H4 (cell line): ENCODE measurements around the gene ERICH6. TPM values are rescaled to one million over a fixed set of nuclear protein-coding genes. Genes with fewer than 3 reads are reported as not detected.

Experiments
- DNase-seq: peaks from one replicate; pipeline ENCODE4 v3.0.0-alpha.2; 2015; ENCODE audit warnings: low spot score
- total RNA-seq: library from RNA; depleted of rRNA; stranded (reverse); fragments of >200 nt; shearing (Covaris generic); gene quantifications from 2 replicates; pipeline ENCODE4 v1.2.3, GENCODE V29; 2014

ERICH6 gene
- total RNA-seq, 1 experiment from 2014 or later = 0.06 TPM

GRCh38 chr3:150736903-150737832 is 33.4 kb upstream of the ERICH6 start:
- DNase-seq = no peak

- DNase-seq = no peak
Measured at GRCh38 chr3:150736316-150736719, 32.6 kb upstream of the ERICH6 start.

GRCh38 chr3:150734795-150735119 is 31.0 kb upstream of the ERICH6 start:
- no peak for DNase-seq

GRCh38 chr3:150733936-150734794 is 30.4 kb upstream of the ERICH6 start:
- no peak for DNase-seq

- DNase-seq = no peak
Measured at GRCh38 chr3:150733373-150733935, 29.7 kb upstream of the ERICH6 start.

GRCh38 chr3:150729682-150730360 is 26.1 kb upstream of the ERICH6 start:
- DNase-seq = no peak

GRCh38 chr3:150727653-150728502 is 24.2 kb upstream of the ERICH6 start:
- no peak for DNase-seq

GRCh38 chr3:150725548-150725947 is 21.8 kb upstream of the ERICH6 start:
- no peak for DNase-seq

- DNase-seq = no peak
Measured at GRCh38 chr3:150723946-150724345, 20.2 kb upstream of the ERICH6 start.

- DNase-seq = no peak
Measured at GRCh38 chr3:150722267-150722666, 18.5 kb upstream of the ERICH6 start.

- peak; percentile 63 for DNase-seq
Measured at GRCh38 chr3:150721285-150722130, 17.8 kb upstream of the ERICH6 start.

GRCh38 chr3:150720444-150720843 is 16.7 kb upstream of the ERICH6 start:
- DNase-seq = no peak

GRCh38 chr3:150710097-150710496 is 6.4 kb upstream of the ERICH6 start:
- no peak for DNase-seq

- DNase-seq = no peak
Measured at GRCh38 chr3:150703299-150703755, 393 bp downstream of the ERICH6 start.

- DNase-seq = peak; percentile 41
Measured at GRCh38 chr3:150699068-150699639, 4.6 kb downstream of the ERICH6 start.

GRCh38 chr3:150697646-150698045 is 6.1 kb downstream of the ERICH6 start:
- no peak for DNase-seq

- no peak for DNase-seq
Measured at GRCh38 chr3:150691414-150692040, 12.2 kb downstream of the ERICH6 start.

GRCh38 chr3:150687613-150688012 is 16.1 kb downstream of the ERICH6 start:
- DNase-seq = no peak

- no peak for DNase-seq
Measured at GRCh38 chr3:150682824-150683223, 20.9 kb downstream of the ERICH6 start.
